Measurements from ENCODE around the gene IFT20. TPM values are rescaled to one million over a fixed set of nuclear protein-coding genes. Genes with fewer than 3 reads are reported as not detected.
A peak's percentile ranks its signal among the peaks of the same experiment; 100 is the strongest.

Gene IFT20
- total and polyA plus RNA-seq, 2 of the 13 experiments (the other 11 are each of a cell fraction or from before 2014, with no cell fraction given), result 28.0 to 37.8 TPM

DNA sequence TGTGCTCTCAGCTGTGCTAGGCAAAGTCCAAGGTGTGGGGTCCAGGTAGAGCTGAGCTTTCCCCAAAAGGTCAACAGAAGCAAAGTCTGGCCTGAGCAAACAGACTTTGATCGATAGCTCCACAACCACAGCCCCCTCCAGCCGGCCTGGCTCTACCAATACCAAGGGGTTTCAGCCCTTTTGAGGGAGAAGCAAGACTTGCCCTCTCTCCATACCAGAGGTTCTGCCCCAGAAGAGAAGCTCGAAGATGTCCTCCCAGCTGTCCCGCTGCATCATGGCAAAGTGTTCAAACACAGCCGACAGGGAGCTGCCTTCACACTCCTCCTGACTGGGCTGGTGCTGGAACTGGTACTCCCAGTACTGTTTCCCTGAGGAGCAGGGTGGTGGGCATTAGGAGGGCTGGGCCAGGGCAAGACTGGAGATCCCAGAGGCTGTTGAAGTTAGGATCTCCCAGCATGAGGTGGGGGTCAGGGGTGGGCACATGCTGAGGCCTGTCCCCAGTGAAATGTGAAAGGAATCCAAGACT lies 33.1 kb upstream of the IFT20 start (continued):
- TF ChIP-seq, protein P1, sequence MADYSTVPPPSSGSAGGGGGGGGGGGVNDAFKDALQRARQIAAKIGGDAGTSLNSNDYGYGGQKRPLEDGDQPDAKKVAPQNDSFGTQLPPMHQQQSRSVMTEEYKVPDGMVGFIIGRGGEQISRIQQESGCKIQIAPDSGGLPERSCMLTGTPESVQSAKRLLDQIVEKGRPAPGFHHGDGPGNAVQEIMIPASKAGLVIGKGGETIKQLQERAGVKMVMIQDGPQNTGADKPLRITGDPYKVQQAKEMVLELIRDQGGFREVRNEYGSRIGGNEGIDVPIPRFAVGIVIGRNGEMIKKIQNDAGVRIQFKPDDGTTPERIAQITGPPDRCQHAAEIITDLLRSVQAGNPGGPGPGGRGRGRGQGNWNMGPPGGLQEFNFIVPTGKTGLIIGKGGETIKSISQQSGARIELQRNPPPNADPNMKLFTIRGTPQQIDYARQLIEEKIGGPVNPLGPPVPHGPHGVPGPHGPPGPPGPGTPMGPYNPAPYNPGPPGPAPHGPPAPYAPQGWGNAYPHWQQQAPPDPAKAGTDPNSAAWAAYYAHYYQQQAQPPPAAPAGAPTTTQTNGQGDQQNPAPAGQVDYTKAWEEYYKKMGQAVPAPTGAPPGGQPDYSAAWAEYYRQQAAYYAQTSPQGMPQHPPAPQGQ (CRISPR knock-in tag; IDR thresholded peaks at IDR 0.05; ENCODE audit: borderline replicate concordance), result no peak
- TF ChIP-seq HIVEP1 (CRISPR knock-in tag; IDR thresholded peaks at IDR 0.05) (peak; percentile 65; the same call in 1 of the 2 replicates), ZNF777 (CRISPR knock-in tag; IDR thresholded peaks at IDR 0.05) (no peak), NCOA1 (CRISPR knock-in tag; IDR thresholded peaks at IDR 0.05) (peak; percentile 94), KDM5B (CRISPR knock-in tag; IDR thresholded peaks at IDR 0.05; ENCODE audit: borderline replicate concordance) (peak; percentile 75), ZC3H13 (CRISPR knock-in tag; IDR thresholded peaks at IDR 0.05) (0 out of 2 replicates have a peak, but pooled peaks have one; percentile 79), FIP1L1 (IDR thresholded peaks at IDR 0.05; ENCODE audit: borderline replicate concordance, insufficient read depth, low read depth, low read length) (no peak), ZNF224 (CRISPR knock-in tag; IDR thresholded peaks at IDR 0.05) (no peak), PLRG1 (conservative IDR thresholded peaks at IDR 0.05) (no peak), HOXA3 (CRISPR knock-in tag; IDR thresholded peaks at IDR 0.05) (peak; percentile 94), YY1 (IDR thresholded peaks at IDR 0.05; ENCODE audit: insufficient read depth, insufficient replicate concordance, low read depth, low read length) (peak; percentile 39), ZNF878 (CRISPR knock-in tag; IDR thresholded peaks at IDR 0.05) (no peak), PPARG (CRISPR knock-in tag; conservative IDR thresholded peaks at IDR 0.05) (peak; percentile 85), HOXD1 (CRISPR knock-in tag; IDR thresholded peaks at IDR 0.05) (peak; percentile 99), RXRA (CRISPR knock-in tag; IDR thresholded peaks at IDR 0.05) (peak; percentile 89; the same call in 1 of the 2 replicates), ARNT2 (CRISPR knock-in tag; IDR thresholded peaks at IDR 0.05; ENCODE audit: low read depth) (no peak), SMC3 (IDR thresholded peaks at IDR 0.05; ENCODE audit: low read length) (no peak; the same call in 1 of the 2 replicates), ZZZ3 (CRISPR knock-in tag; IDR thresholded peaks at IDR 0.05; ENCODE audit: borderline replicate concordance) (no peak), ZNF432 (CRISPR knock-in tag; IDR thresholded peaks at IDR 0.05; ENCODE audit: borderline replicate concordance) (no peak), SETDB1 (CRISPR knock-in tag; IDR thresholded peaks at IDR 0.05; ENCODE audit: borderline replicate concordance) (no peak), KLF15 (CRISPR knock-in tag; IDR thresholded peaks at IDR 0.05; ENCODE audit: borderline replicate concordance) (no peak; the same call in 1 of the 2 replicates), ZNF761 (CRISPR knock-in tag; conservative IDR thresholded peaks at IDR 0.05) (no peak), ZNF367 (CRISPR knock-in tag; IDR thresholded peaks at IDR 0.05; ENCODE audit: borderline replicate concordance) (no peak)
- TF ChIP-seq, protein P2, sequence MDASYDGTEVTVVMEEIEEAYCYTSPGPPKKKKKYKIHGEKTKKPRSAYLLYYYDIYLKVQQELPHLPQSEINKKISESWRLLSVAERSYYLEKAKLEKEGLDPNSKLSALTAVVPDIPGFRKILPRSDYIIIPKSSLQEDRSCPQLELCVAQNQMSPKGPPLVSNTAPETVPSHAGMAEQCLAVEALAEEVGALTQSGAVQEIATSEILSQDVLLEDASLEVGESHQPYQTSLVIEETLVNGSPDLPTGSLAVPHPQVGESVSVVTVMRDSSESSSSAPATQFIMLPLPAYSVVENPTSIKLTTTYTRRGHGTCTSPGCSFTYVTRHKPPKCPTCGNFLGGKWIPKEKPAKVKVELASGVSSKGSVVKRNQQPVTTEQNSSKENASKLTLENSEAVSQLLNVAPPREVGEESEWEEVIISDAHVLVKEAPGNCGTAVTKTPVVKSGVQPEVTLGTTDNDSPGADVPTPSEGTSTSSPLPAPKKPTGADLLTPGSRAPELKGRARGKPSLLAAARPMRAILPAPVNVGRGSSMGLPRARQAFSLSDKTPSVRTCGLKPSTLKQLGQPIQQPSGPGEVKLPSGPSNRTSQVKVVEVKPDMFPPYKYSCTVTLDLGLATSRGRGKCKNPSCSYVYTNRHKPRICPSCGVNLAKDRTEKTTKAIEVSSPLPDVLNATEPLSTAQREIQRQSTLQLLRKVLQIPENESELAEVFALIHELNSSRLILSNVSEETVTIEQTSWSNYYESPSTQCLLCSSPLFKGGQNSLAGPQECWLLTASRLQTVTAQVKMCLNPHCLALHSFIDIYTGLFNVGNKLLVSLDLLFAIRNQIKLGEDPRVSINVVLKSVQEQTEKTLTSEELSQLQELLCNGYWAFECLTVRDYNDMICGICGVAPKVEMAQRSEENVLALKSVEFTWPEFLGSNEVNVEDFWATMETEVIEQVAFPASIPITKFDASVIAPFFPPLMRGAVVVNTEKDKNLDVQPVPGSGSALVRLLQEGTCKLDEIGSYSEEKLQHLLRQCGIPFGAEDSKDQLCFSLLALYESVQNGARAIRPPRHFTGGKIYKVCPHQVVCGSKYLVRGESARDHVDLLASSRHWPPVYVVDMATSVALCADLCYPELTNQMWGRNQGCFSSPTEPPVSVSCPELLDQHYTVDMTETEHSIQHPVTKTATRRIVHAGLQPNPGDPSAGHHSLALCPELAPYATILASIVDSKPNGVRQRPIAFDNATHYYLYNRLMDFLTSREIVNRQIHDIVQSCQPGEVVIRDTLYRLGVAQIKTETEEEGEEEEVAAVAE (CRISPR knock-in tag; IDR thresholded peaks at IDR 0.05; ENCODE audit: borderline replicate concordance), result 0 out of 2 replicates have a peak, but pooled peaks have one; percentile 30
- TF ChIP-seq, protein P3, sequence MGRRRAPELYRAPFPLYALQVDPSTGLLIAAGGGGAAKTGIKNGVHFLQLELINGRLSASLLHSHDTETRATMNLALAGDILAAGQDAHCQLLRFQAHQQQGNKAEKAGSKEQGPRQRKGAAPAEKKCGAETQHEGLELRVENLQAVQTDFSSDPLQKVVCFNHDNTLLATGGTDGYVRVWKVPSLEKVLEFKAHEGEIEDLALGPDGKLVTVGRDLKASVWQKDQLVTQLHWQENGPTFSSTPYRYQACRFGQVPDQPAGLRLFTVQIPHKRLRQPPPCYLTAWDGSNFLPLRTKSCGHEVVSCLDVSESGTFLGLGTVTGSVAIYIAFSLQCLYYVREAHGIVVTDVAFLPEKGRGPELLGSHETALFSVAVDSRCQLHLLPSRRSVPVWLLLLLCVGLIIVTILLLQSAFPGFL (CRISPR knock-in tag; IDR thresholded peaks at IDR 0.05), result no peak

Data from HepG2 (cell line).